ENCODE measurements around the gene HOXC4. TPM values are rescaled to one million over a fixed set of nuclear protein-coding genes. Genes with fewer than 3 reads are reported as not detected.

HOXC4 gene
- total RNA-seq: not detected
- long read RNA-seq: 0 reads

- intact Hi-C loops (cut with DNase I): no loop called here
- DNase-seq (no peak), ATAC-seq (ENCODE audit: poor library complexity) (peak; percentile 77)
These were observed at the start of gene HOXC4 for GRCh38 chr12:54053751-54054741. HOXC4 (plus strand) TSS chr12:54053835; CDS start chr12:54053923, 88 bp downstream.

- no peak for ATAC-seq (ENCODE audit: poor library complexity)
- intact Hi-C loops (cut with DNase I): no loop called here
- DNase-seq: no peak
These were observed 49.4 kb upstream of the HOXC4 start for GRCh38 chr12:54004063-54004840.

GRCh38 chr12:54004841-54005530 is 48.6 kb upstream of the HOXC4 start:
- intact Hi-C loops (cut with DNase I): no loop called here
- DNase-seq: no peak
- no peak for ATAC-seq (ENCODE audit: poor library complexity)

- ATAC-seq (ENCODE audit: poor library complexity): no peak
- no peak for DNase-seq
- intact Hi-C loops (cut with DNase I): no loop called here
These were observed 48.1 kb upstream of the HOXC4 start for GRCh38 chr12:54005531-54005852.

- ATAC-seq (ENCODE audit: poor library complexity): peak; percentile 96
- intact Hi-C loops (cut with DNase I): loop anchor here (2.0 kb wide), 1 partner anchor 187 kb away; no protein-coding TSS in a partner anchor
These were observed 47.6 kb upstream of the HOXC4 start for GRCh38 chr12:54005853-54006558.

GRCh38 chr12:54006559-54007220 is 46.9 kb upstream of the HOXC4 start:
- DNase-seq: no peak
- intact Hi-C loops (cut with DNase I): loop anchor here (2.0 kb wide), 1 partner anchor 186 kb away; no protein-coding TSS in a partner anchor
- ATAC-seq (ENCODE audit: poor library complexity): no peak

More at GRCh38 chr12:54005853-54006558, 47.6 kb upstream of the HOXC4 start:
- DNase-seq: peak; percentile 93

- intact Hi-C loops (cut with DNase I): loop anchor here (2.0 kb wide), 1 partner anchor 185 kb away; no protein-coding TSS in a partner anchor
- DNase-seq: no peak
- no peak for ATAC-seq (ENCODE audit: poor library complexity)
These were observed 45.9 kb upstream of the HOXC4 start for GRCh38 chr12:54007538-54008259.

GRCh38 chr12:54008260-54008552 is 45.4 kb upstream of the HOXC4 start:
- no peak for ATAC-seq (ENCODE audit: poor library complexity)
- intact Hi-C loops (cut with DNase I): no loop called here
- DNase-seq: no peak

- DNase-seq: no peak
- no peak for ATAC-seq (ENCODE audit: poor library complexity)
- intact Hi-C loops (cut with DNase I): no loop called here
These were observed 44.2 kb upstream of the HOXC4 start for GRCh38 chr12:54009171-54010052.

- DNase-seq (no peak), ATAC-seq (ENCODE audit: poor library complexity) (no peak)
These were observed 43.3 kb upstream of the HOXC4 start for GRCh38 chr12:54010053-54010971.

GRCh38 chr12:54010972-54011664 is 42.5 kb upstream of the HOXC4 start:
- DNase-seq: no peak
- intact Hi-C loops (cut with DNase I): no loop called here
- no peak for ATAC-seq (ENCODE audit: poor library complexity)

More at GRCh38 chr12:54010053-54010971, 43.3 kb upstream of the HOXC4 start:
- intact Hi-C loops (cut with DNase I): no loop called here

GRCh38 chr12:54011665-54012532 is 41.7 kb upstream of the HOXC4 start:
- intact Hi-C loops (cut with DNase I): no loop called here
- ATAC-seq (ENCODE audit: poor library complexity) (no peak), DNase-seq (no peak)

- intact Hi-C loops (cut with DNase I): no loop called here
- no peak for DNase-seq
- no peak for ATAC-seq (ENCODE audit: poor library complexity)
These were observed 40.8 kb upstream of the HOXC4 start for GRCh38 chr12:54012631-54013409.

Measured in Right ventricle myocardium superior (tissue), 1 donor.